GM13977 (cell line): ENCODE measurements around the gene PRRG1.
"Not testable (repeated sequence)": the region's sequence is repeated elsewhere in the genome, so short reads cannot be mapped to it uniquely, and the experiment has no call there.

Experiments used
- DNase-seq: peaks from one replicate; pipeline ENCODE4 v3.0.0; 2012; ENCODE audit warnings: low spot score
- in situ Hi-C: fragments of 300-500 bp; cut with MboI; formaldehyde crosslinking; loops from one replicate; pipeline ENCODE4 v1.12.0; 2022; ENCODE audit warnings: low sequenced_read_pairs, low pct_unique_long_range_greater_than_20kb, mixed read lengths, inconsistent platforms; ENCODE audit not compliant: unreplicated experiment
- TF ChIP-seq, protein P1 (sequence below): IDR thresholded peaks from 2 replicates; pipeline ENCODE4 v1.5.1; 2012; ENCODE audit warnings: mild to moderate bottlenecking, control low read depth; ENCODE audit not compliant: insufficient read depth; ENCODE audit errors: extremely low read depth, missing control alignments

The PRRG1 gene

GRCh38 chrX:37349221-37350033 is at the start of gene PRRG1:
PRRG1 (plus strand) TSS chrX:37349364; CDS start chrX:37406250, 56,886 bp downstream.
- in situ Hi-C loops = no loop called here
- TF ChIP-seq, protein P1, sequence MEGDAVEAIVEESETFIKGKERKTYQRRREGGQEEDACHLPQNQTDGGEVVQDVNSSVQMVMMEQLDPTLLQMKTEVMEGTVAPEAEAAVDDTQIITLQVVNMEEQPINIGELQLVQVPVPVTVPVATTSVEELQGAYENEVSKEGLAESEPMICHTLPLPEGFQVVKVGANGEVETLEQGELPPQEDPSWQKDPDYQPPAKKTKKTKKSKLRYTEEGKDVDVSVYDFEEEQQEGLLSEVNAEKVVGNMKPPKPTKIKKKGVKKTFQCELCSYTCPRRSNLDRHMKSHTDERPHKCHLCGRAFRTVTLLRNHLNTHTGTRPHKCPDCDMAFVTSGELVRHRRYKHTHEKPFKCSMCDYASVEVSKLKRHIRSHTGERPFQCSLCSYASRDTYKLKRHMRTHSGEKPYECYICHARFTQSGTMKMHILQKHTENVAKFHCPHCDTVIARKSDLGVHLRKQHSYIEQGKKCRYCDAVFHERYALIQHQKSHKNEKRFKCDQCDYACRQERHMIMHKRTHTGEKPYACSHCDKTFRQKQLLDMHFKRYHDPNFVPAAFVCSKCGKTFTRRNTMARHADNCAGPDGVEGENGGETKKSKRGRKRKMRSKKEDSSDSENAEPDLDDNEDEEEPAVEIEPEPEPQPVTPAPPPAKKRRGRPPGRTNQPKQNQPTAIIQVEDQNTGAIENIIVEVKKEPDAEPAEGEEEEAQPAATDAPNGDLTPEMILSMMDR = no peak
- no peak for DNase-seq

GRCh38 chrX:37302569-37302968 is 46.6 kb upstream of the PRRG1 start:
- DNase-seq = no peak
- TF ChIP-seq, protein P1 = no peak

DNA sequence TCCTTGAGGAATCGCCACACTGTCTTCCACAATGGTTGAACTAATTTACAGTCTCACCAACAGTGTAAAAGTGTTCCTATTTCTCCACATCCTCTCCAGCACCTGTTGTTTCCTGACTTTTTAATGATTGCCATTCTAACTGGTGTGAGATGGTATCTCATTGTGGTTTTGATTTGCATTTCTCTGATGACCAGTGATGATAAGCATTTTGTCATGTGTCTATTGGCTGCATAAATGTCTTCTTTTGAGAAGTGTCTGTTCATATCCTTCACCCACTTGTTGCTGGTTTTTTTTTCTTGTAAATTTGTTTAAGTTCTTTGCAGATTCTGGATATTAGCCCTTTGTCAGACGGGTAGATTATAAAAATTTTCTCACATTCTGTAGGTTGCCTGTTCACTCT is 43.9 kb upstream of the PRRG1 start:
- in situ Hi-C loops, DNase-seq: not testable (repeated sequence)

More at GRCh38 chrX:37302569-37302968, 46.6 kb upstream of the PRRG1 start:
- in situ Hi-C loops = no loop called here

GRCh38 chrX:37314531-37314930 is 34.6 kb upstream of the PRRG1 start:
- in situ Hi-C loops = no loop called here
- DNase-seq = no peak
- TF ChIP-seq, protein P1 = no peak

- no peak for DNase-seq
- TF ChIP-seq, protein P1 = no peak
- in situ Hi-C loops = no loop called here
Observed at GRCh38 chrX:37315511-37316248, 33.5 kb upstream of the PRRG1 start.

DNA sequence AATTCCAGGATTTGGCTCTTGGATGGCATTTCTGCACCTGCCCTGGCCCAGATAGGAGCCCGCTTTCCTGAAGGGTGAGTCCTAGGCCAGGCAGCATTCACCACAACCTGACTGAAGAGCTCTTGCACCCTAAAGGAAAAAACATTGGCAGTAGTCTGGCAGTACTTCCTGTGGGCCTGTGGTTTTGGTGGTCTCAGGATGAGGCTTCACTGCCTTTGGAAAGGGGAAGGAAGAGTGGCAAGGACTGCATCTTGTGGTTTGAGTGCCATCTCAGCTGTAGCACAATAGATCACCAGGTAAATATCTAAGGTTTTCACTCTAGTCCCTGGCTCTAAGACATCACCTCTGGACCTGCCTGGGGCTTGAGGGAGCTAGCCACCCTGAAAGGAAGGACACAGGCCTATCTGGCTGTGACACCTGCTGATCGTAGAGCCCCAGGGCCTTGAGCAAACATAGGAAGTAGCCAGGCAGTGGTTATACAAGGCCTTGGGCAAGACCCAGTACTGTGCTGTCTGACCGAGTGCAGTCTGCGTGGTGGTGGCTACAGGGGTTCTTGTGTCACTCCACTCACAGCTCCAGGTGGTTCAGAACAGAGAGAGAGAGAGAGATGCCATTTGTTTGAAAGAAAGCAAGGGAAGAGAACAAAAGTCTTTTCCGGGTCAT is 28.5 kb upstream of the PRRG1 start:
- in situ Hi-C loops = no loop called here
- no peak for DNase-seq
- TF ChIP-seq, protein P1 = no peak
